Kidney epithelial cell (primary cell): Measurements from ENCODE around the gene AKAP13. TPM values are rescaled to one million over a fixed set of nuclear protein-coding genes. Genes with fewer than 3 reads are reported as not detected.

Experiments used
- DNase-seq: peaks from one replicate; pipeline ENCODE4 v3.0.0-alpha.2; 2010; ENCODE audit warnings: low read depth
- H3K27me3 ChIP-seq: 2 replicates; pipeline ENCODE4 v1.6.0; 2011; ENCODE audit warnings: low read length; ENCODE audit not compliant: control insufficient read depth, insufficient read depth
- H3K36me3 ChIP-seq: 2 replicates; pipeline ENCODE4 v1.5.1; 2011; ENCODE audit warnings: low read length; ENCODE audit not compliant: control insufficient read depth, insufficient read depth
- H3K4me3 ChIP-seq: 2 replicates; pipeline ENCODE4 v1.5.1; 2011; ENCODE audit warnings: low read depth, mild to moderate bottlenecking, control low read depth, low read length
- total RNA-seq: library from RNA; depleted of rRNA; stranded (reverse); fragments of >200 nt; gene quantifications from 2 replicates; pipeline ENCODE4 v1.2.3, GENCODE V29; 2015
- TF ChIP-seq, protein P1 (sequence below): IDR thresholded peaks from 2 replicates; pipeline ENCODE4 v1.5.1; 2011; ENCODE audit warnings: mild to moderate bottlenecking, moderate library complexity, low read length, control low read depth, inconsistent platforms; ENCODE audit not compliant: insufficient read depth, poor library complexity, severe bottlenecking

Gene AKAP13
- total RNA-seq, 1 donor from 2014 or later, result 54.0 TPM

GRCh38 chr15:85770096-85771041, 390.0 kb downstream of the AKAP13 start:
- TF ChIP-seq, protein P1, sequence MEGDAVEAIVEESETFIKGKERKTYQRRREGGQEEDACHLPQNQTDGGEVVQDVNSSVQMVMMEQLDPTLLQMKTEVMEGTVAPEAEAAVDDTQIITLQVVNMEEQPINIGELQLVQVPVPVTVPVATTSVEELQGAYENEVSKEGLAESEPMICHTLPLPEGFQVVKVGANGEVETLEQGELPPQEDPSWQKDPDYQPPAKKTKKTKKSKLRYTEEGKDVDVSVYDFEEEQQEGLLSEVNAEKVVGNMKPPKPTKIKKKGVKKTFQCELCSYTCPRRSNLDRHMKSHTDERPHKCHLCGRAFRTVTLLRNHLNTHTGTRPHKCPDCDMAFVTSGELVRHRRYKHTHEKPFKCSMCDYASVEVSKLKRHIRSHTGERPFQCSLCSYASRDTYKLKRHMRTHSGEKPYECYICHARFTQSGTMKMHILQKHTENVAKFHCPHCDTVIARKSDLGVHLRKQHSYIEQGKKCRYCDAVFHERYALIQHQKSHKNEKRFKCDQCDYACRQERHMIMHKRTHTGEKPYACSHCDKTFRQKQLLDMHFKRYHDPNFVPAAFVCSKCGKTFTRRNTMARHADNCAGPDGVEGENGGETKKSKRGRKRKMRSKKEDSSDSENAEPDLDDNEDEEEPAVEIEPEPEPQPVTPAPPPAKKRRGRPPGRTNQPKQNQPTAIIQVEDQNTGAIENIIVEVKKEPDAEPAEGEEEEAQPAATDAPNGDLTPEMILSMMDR, result no peak
- no peaks in the 10 kb centered on the region for H3K36me3 ChIP-seq
- H3K4me3 ChIP-seq, result no peak overlapping the region
- no peaks in the 10 kb centered on the region for H3K27me3 ChIP-seq
- DNase-seq, result no peak

GRCh38 chr15:85771271-85771670, 390.9 kb downstream of the AKAP13 start:
- Histone ChIP-seq H3K27me3 (no peaks in the 10 kb centered on the region), H3K4me3 (no peak overlapping the region), H3K36me3 (no peaks in the 10 kb centered on the region)
- no peak for DNase-seq
- TF ChIP-seq, protein P1, result no peak

GRCh38 chr15:85771781-85772445, 391.5 kb downstream of the AKAP13 start:
- Histone ChIP-seq H3K36me3 (no peaks in the 10 kb centered on the region), H3K4me3 (no peak overlapping the region), H3K27me3 (no peaks in the 10 kb centered on the region)
- no peak for DNase-seq
- TF ChIP-seq, protein P1, result no peak

DNA sequence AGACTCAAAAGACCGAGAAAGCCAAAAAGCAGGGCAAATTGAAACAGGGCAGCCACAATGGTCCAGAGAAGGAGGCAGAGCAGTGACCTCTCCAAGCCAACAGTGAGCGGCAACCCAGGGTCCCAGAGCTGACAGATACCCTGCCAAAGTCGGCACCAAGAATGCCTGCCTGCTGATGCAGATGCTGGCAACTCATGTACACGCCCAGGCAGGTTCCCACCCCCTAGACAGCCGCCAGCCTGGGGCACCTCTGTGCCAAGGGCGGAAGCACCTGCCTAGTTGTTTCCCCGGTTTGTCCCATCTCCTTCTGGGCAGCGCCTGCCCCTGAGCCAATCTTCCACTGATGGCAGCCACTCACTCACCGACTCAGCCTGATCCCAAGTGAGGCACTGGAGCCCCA, 392.3 kb downstream of the AKAP13 start:
- no peaks in the 10 kb centered on the region for H3K36me3 ChIP-seq
- TF ChIP-seq, protein P1, result no peak
- H3K27me3 ChIP-seq, result no peaks in the 10 kb centered on the region
- no peak for DNase-seq
- H3K4me3 ChIP-seq, result no peak overlapping the region

GRCh38 chr15:85773249-85773648, 392.8 kb downstream of the AKAP13 start:
- no peak overlapping the region for H3K4me3 ChIP-seq
- TF ChIP-seq, protein P1, result no peak
- H3K27me3 ChIP-seq, result no peaks in the 10 kb centered on the region
- H3K36me3 ChIP-seq, result no peaks in the 10 kb centered on the region
- DNase-seq, result no peak

DNA sequence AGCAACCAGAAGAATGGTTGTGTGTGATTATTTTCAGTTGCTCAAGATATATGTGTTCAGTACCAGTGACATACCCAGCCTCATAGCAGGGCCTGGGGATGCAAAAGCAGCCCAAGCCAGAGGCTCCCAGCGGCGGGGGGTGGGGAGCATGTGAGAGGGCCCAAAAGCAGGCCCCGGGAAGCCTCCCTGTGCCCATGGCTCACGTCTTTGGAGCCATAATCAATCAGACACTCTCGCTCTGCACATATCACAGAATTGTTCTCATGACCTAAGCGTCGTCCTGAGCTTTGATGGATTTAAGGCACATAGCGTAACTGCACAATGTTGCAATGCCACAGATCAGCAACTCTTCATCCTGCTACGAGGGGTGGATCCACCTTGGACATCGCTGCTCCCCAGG, 393.6 kb downstream of the AKAP13 start:
- TF ChIP-seq, protein P1, result no peak
- H3K36me3 ChIP-seq, result no peaks in the 10 kb centered on the region
- H3K27me3 ChIP-seq, result no peaks in the 10 kb centered on the region
- DNase-seq, result no peak
- no peak overlapping the region for H3K4me3 ChIP-seq
